Naive B cell (primary cell): Measurements from ENCODE around the gene TDRD9. TPM values are rescaled to one million over a fixed set of nuclear protein-coding genes. Genes with fewer than 3 reads are reported as not detected.

ENCODE experiments used
- ATAC-seq, 2 donors: fragments of 150-1000 bp; cut with Tn5 transposase; 2 replicates each; pipeline ENCODE4 v1.10.0; 2021; ENCODE audit warnings: low read depth in 2 of 2, mild to moderate bottlenecking in 2 of 2, moderate library complexity in 2 of 2
- DNase-seq: peaks from one replicate; pipeline ENCODE4 v3.0.0; 2022
- H3K27ac Mint-ChIP-seq, 6 donors: one replicate each; pipeline ENCODE4 v1.8.0; 2020 to 2022; ENCODE audit warnings: mild to moderate bottlenecking in 6 of 6, mixed read lengths in 6 of 6, moderate library complexity in 5 of 6, inconsistent platforms in 2 of 6
- H3K27me3 Mint-ChIP-seq, 3 donors: one replicate each; pipeline ENCODE4 v1.8.0; 2021 to 2022; ENCODE audit warnings: mixed read lengths in 3 of 3, mild to moderate bottlenecking in 1 of 3
- H3K36me3 Mint-ChIP-seq, 2 donors: one replicate each; pipeline ENCODE4 v1.8.0; 2020 to 2022; ENCODE audit warnings: mixed read lengths in 2 of 2, inconsistent platforms in 1 of 2, mild to moderate bottlenecking in 1 of 2
- H3K4me1 Mint-ChIP-seq, 3 donors: one replicate each; pipeline ENCODE4 v1.8.0; 2020 to 2022; ENCODE audit warnings: mixed read lengths in 3 of 3, inconsistent platforms in 1 of 3, mild to moderate bottlenecking in 1 of 3, moderate library complexity in 1 of 3
- H3K4me3 Mint-ChIP-seq, 8 donors: one replicate each; pipeline ENCODE4 v1.8.0; 2020 to 2022; ENCODE audit warnings: mild to moderate bottlenecking in 8 of 8, mixed read lengths in 8 of 8, moderate library complexity in 8 of 8, inconsistent platforms in 2 of 8
- H3K9me3 Mint-ChIP-seq, 7 donors: one replicate each; pipeline ENCODE4 v1.8.0; 2020 to 2022; ENCODE audit warnings: mixed read lengths in 7 of 7, mild to moderate bottlenecking in 5 of 7, inconsistent platforms in 2 of 7, moderate library complexity in 1 of 7
- polyA plus RNA-seq, 6 donors: library from polyadenylated mRNA; unstranded; fragments of 300-500 nt; fragmentation: Illumina TruSeq; gene quantifications; one replicate each; pipeline ENCODE4 v1.2.3, GENCODE V29; 2021; ENCODE audit warnings: low read depth in 6 of 6

Gene TDRD9
- polyA plus RNA-seq, 6 donors from 2014 or later, result 0.37 to 3.8 (median 0.85) TPM; not detected in 2

DNA sequence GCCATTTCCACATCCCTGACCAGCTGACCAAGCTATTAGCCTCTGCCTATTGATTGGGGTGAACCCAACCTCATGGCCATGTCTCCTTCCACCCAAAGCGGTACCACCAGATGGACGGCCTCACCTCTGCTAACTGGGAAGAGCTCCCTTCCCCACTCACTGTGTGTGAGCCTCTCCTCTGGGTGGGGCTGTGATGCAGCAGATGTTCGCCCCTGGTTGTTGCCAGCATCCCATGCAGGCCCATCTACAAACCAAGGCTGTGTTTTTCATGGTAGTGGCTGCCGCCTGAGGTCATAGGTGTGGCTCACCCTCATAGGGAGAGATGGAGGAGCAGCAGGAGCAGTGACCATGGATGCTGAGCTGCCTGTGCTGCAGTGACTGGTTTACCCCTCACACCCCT, 61.7 kb downstream of the TDRD9 start:
- no peaks in the 10 kb centered on the region for H3K4me1 Mint-ChIP-seq
- H3K4me3 Mint-ChIP-seq, result no peak overlapping the region
- no peak for DNase-seq
- H3K9me3 Mint-ChIP-seq, result peaks cover 16 to 52% (median 32%) of the 10 kb centered on the region in 7 donors
- H3K27me3 Mint-ChIP-seq, result peaks cover 32 to 56% (median 39%) of the 10 kb centered on the region in 3 donors
- no peak overlapping the region for H3K27ac Mint-ChIP-seq
- ATAC-seq, result no peak
- peaks cover 16 to 44% of the 10 kb centered on the region in 2 donors for H3K36me3 Mint-ChIP-seq

DNA sequence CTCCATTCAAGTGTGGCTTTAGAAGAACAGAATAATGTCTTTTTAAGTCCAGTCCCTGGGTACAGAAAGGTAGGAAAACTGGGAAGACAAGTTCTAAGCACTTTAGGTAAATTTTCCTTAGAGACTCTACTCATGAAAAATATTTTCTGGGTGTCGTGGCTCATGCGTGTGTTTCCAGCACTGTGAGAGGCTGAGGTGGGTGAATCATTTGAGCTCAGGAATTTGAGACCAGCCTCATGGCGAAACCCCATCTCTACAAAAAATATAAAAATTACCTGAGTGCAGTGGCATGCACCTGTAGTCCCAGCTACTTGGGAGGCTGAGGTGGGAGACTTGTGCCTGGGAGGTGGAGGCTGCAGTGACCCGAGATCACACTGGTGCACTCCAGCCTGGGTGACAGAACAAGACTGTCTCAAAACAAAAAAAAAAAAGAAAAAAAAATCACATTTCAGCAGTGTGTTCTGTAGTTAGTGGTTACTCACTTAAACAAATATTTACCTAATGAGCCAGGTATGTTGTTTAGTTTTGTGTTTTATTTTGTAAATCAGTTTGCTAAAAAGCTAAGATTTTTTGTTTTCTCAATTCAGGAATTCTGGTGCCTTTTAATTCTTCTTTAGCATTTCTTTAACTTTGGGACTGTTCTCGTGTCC, 66.4 kb downstream of the TDRD9 start:
- Mint-ChIP-seq H3K27me3 (peaks cover 16 to 22% (median 21%) of the 10 kb centered on the region in 3 donors), H3K9me3 (peaks cover 3 to 10% (median 8%) of the 10 kb centered on the region in 7 donors), H3K4me3 (no peak overlapping the region), H3K4me1 (no peaks in the 10 kb centered on the region), H3K36me3 (peaks cover 0 to 10% of the 10 kb centered on the region in 2 donors), H3K27ac (no peak overlapping the region)
- ATAC-seq, result no peak
- DNase-seq, result no peak

DNA sequence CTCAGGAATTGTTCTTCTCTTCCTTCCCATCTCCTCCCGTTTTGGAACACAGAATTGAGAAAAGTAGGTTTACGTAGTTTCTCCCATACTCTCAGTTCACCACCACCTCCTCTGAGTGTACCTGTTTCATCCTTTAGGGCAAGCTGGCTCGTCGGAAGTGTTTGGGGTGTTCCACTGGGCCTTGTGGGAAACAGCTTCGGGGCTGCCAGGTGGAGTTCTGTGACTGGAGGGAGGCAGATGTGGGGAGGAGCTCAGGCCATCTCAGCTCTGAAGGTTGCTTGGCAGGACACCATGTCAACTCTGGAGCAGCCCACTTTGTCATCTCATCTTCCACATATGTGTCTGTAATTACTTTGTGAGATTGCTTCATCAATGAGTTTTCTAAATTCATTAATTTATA, 67.6 kb downstream of the TDRD9 start:
- Mint-ChIP-seq H3K4me3 (no peak overlapping the region), H3K36me3 (no peaks in the 10 kb centered on the region), H3K4me1 (no peaks in the 10 kb centered on the region), H3K27me3 (peaks cover 7 to 11% (median 9%) of the 10 kb centered on the region in 3 donors), H3K27ac (no peak overlapping the region), H3K9me3 (no peaks in the 10 kb centered on the region)
- DNase-seq (no peak), ATAC-seq (no peak)

DNA sequence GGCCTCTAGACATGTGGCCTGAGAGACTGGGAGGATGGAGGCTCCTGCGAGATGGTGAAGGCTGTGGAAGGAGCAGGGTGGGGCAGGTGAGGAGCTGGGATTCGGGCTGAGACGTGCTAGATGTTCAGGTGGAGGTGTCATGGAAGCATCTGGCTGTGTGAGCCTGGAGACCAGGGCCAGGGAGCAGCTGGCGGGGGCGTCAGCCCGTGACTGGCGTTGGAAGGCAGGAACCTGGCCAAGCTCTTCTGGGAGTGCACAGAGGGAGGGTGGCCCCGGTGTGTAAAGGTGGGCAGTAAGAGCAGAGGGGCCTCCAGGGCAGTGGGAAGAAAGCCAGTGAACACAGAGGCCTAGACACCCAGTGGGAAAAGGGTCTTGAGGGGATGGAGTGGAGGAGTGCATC, 69.1 kb downstream of the TDRD9 start:
- Mint-ChIP-seq H3K36me3 (no peaks in the 10 kb centered on the region), H3K4me3 (no peak overlapping the region), H3K4me1 (no peaks in the 10 kb centered on the region), H3K9me3 (no peaks in the 10 kb centered on the region), H3K27ac (no peak overlapping the region), H3K27me3 (peaks cover 5 to 9% (median 7%) of the 10 kb centered on the region in 3 donors)
- ATAC-seq (no peak), DNase-seq (no peak)

DNA sequence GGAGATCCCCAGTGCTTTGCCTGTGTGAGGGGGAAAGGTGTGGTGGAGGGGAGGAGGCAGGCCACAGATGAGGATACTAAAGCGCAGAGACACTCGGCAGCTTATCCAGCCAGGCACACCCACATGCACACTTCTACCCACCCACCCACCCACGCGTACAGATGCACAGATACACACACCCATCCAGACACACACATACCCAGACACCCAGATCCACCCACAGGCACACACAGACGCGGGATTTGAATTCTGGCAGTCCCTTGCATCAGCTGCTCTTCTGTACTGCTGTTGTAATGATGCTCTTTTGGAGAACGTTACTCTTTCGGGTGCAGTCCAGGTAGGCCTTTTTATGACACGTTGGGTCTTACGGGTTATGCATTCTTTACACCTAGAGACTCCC, 69.8 kb downstream of the TDRD9 start:
- Mint-ChIP-seq H3K27me3 (peaks cover 5 to 9% (median 7%) of the 10 kb centered on the region in 3 donors), H3K27ac (no peak overlapping the region), H3K36me3 (no peaks in the 10 kb centered on the region), H3K4me1 (no peaks in the 10 kb centered on the region), H3K9me3 (no peaks in the 10 kb centered on the region), H3K4me3 (no peak overlapping the region)
- ATAC-seq (no peak), DNase-seq (no peak)

DNA sequence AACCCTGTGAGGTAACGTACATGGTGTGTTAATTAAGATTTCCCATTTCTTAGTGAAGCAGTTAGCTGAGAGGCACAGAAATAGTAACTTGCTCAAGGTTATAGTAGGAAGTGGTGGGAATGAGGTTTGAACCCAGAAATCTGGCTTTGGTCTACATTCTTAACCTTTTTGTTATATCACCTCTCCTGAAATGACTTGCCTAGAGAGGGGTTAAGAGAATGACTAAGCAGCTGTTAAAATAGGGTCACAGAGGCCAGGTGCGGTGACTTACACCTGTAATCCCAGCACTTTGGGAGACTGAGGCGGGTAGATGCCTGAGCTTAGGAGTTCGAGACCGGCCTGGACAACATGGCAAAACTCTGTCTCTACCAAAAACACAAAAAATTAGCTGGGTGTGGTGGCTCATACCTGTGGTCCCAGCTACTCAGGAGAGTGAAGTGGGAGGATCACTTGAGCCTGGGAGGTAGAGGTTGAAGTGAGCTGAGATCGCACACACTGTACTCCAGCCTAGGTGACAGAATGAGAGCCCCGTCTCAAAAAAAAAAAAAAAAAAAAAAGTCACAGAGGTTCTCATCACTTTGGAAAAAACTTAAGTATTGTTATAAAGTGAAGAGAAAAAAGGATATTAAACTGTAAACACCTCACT, 71.7 kb downstream of the TDRD9 start:
- no peaks in the 10 kb centered on the region for H3K36me3 Mint-ChIP-seq
- H3K4me3 Mint-ChIP-seq, result no peak overlapping the region
- no peak for DNase-seq
- H3K4me1 Mint-ChIP-seq, result no peaks in the 10 kb centered on the region
- no peak for ATAC-seq
- peaks cover 0 to 5% (median 4%) of the 10 kb centered on the region in 3 donors for H3K27me3 Mint-ChIP-seq
- H3K27ac Mint-ChIP-seq, result no peak overlapping the region
- H3K9me3 Mint-ChIP-seq, result no peaks in the 10 kb centered on the region

DNA sequence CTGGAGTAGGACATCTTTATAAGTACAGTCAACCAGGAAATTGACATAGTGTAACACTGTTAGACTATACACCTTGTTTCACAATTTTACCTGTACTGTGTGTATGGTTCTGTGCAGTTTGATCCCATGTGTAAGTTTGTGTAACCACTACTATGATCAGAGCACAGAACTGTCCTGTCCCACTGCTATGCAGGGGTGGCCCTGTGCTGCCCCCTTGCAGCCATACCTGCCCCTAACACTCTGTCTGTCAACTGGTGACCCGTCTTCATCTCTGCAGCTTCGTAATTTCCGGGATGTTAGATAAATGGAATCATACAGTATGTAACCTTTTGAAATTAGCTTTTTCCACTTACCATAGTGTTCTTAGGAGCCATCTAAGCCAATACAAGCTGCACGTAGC, 72.7 kb downstream of the TDRD9 start:
- ATAC-seq, result no peak

DNA sequence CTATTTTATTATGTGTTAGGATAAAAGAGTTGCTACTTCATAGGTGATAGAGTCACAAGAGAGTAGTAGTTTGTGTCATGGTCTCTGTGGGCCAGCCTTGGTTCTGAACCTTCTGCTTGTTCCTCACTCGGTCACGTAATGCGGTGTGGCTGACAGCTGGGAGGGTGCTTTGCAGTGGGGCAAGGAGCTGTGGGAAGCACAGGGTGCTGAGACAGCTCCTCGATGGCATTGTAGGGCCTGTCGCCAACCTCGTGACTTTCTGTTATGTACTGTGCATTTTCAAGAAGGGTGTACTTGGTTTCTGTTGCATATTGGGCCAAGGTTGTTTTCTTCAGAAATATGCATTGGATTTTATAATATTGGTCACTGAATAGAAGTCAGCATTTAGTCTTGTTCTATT, 75.4 kb downstream of the TDRD9 start:
- H3K9me3 Mint-ChIP-seq, result no peaks in the 10 kb centered on the region
- peaks cover 0 to 22% (median 14%) of the 10 kb centered on the region in 3 donors for H3K27me3 Mint-ChIP-seq
- H3K36me3 Mint-ChIP-seq, result no peaks in the 10 kb centered on the region
- H3K4me3 Mint-ChIP-seq, result no peak overlapping the region
- H3K4me1 Mint-ChIP-seq, result no peaks in the 10 kb centered on the region
- ATAC-seq (no peak), DNase-seq (no peak)
- H3K27ac Mint-ChIP-seq, result no peak overlapping the region

More for the DNA sequence above, 72.7 kb downstream of the TDRD9 start:
- peaks cover 0 to 14% (median 13%) of the 10 kb centered on the region in 3 donors for H3K27me3 Mint-ChIP-seq
- H3K9me3 Mint-ChIP-seq, result no peaks in the 10 kb centered on the region
- peak; percentile 2 for DNase-seq
- no peak overlapping the region for H3K27ac Mint-ChIP-seq
- no peaks in the 10 kb centered on the region for H3K4me1 Mint-ChIP-seq
- H3K36me3 Mint-ChIP-seq, result no peaks in the 10 kb centered on the region
- no peak overlapping the region for H3K4me3 Mint-ChIP-seq

DNA sequence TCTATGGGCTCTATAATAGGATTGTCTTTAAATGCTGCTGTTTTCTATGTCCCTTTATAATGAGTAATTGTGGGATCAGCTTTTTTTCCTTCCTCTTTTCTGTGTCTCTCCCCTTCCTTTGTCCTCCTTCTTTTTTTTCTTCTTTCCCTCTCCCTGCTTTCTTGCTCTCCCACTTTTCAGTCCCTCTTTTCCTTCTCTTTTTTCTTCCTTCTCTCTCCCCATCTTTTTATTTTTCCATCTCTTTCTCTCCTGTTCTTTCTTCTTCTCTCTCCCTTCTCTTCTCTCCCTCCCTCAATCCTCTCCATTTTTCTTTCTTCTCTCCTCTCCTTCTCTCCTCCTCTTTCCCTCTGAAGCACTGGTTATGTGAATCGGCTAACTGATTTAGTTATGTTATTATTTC, 76.6 kb downstream of the TDRD9 start:
- H3K4me3 Mint-ChIP-seq, result no peak overlapping the region
- no peaks in the 10 kb centered on the region for H3K36me3 Mint-ChIP-seq
- no peak overlapping the region for H3K27ac Mint-ChIP-seq
- ATAC-seq (no peak), DNase-seq (no peak)
- H3K9me3 Mint-ChIP-seq, result no peaks in the 10 kb centered on the region
- H3K27me3 Mint-ChIP-seq, result peaks cover 0 to 22% (median 14%) of the 10 kb centered on the region in 3 donors
- no peaks in the 10 kb centered on the region for H3K4me1 Mint-ChIP-seq

DNA sequence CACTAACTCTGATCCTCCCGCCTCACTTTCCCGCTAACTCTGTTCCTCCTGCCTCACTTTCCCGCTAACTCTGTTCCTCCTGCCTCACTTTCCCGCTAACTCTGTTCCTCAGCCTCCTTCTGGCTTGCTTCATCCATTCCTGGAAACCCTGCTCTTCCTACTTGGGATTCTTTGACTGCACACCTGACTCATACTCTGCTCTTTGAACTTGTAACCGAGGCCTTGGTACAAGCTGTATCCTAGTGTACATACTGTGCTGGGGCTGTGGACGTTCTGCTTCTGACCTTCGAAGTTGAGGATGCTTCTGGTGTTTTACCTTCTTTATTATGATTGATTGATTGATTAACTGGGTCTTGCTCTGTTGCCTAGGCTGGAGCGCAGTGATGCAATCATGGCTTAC, 77.2 kb downstream of the TDRD9 start:
- Mint-ChIP-seq H3K4me1 (no peaks in the 10 kb centered on the region), H3K27ac (no peak overlapping the region), H3K36me3 (no peaks in the 10 kb centered on the region), H3K27me3 (peaks cover 0 to 22% (median 14%) of the 10 kb centered on the region in 3 donors), H3K4me3 (no peak overlapping the region), H3K9me3 (no peaks in the 10 kb centered on the region)
- DNase-seq (no peak), ATAC-seq (no peak)

DNA sequence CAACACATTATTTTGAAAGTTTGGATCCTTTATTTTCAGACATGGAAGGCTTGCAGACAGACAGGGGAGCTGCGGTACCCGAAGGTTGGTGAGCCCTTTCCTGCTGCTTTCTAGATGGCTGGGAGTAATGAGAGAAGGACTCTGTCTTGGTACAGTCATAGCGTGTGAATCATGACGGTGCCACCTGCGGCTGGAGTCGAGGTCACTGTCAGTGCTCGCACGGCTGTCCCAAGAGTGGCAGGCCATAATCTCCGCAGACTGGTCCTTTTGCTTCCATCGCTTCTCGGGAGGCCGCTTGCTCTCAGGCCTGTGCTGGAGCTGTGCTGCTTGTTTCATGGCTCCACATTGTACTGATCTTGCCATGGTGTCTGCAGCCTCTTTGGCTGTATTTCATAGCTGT, 78.9 kb downstream of the TDRD9 start:
- no peaks in the 10 kb centered on the region for H3K9me3 Mint-ChIP-seq
- ATAC-seq (no peak), DNase-seq (no peak)
- H3K27me3 Mint-ChIP-seq, result peaks cover 3 to 25% (median 14%) of the 10 kb centered on the region in 3 donors
- peak overlapping the region in 1 of 6 donors; percentile 52 for H3K27ac Mint-ChIP-seq
- no peak overlapping the region for H3K4me3 Mint-ChIP-seq
- no peaks in the 10 kb centered on the region for H3K4me1 Mint-ChIP-seq
- H3K36me3 Mint-ChIP-seq, result no peaks in the 10 kb centered on the region

DNA sequence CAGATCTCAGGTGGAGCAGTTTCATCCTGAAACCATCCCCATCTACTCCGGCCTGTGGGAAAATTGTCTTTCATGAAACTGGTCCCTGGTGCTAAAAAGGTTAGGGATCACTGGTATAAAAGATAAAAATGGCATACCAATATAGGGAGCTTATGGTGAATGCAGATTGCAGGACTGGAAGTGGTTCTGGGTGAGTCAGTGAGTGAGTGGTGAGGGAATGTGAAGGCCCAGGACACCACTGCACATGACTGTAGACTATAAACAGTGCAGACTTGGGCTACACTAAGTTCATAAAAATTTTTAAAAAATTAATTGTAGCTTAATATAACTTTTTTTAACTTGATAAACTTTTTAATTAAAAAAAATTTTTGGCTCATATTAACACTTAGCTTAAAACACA, 81.0 kb downstream of the TDRD9 start:
- peaks cover 0 to 1% (median 0%) of the 10 kb centered on the region in 7 donors for H3K9me3 Mint-ChIP-seq
- no peak overlapping the region for H3K27ac Mint-ChIP-seq
- no peaks in the 10 kb centered on the region for H3K36me3 Mint-ChIP-seq
- ATAC-seq (no peak), DNase-seq (no peak)
- H3K4me1 Mint-ChIP-seq, result no peaks in the 10 kb centered on the region
- peaks cover 3 to 33% (median 14%) of the 10 kb centered on the region in 3 donors for H3K27me3 Mint-ChIP-seq
- H3K4me3 Mint-ChIP-seq, result no peak overlapping the region

DNA sequence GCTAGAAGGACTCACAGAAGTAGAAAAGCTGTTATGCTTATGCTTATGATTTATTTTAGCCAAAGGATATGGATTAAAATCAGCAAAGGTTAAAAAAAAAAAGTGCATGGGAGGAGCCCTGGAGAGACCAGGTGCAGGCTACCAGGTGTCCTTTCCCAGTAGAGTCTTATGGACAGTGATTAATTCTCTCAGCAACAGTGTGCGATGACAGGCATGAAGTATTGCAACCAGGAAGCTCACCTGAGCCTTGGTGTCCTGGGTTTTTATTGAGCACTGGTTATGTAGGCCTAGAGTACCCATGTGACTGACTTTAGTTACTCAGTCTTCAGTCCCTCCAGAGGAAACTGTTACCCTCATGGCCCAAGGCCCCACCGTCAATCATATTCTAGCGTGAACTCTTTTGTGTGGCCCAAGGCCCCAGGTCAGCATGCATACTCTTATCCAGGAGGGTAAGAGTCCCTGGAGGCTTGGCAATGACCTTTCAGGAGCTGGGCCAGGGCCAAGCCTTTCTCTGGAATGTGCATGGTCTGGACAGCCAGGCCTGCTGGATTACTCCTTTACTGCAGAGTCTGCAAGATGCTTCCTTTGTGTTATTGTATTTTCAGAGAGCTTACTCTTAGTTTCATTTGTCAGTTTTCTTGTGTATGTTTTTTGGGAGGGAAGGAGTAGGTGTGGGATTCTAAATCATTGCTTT, 83.7 kb downstream of the TDRD9 start:
- Mint-ChIP-seq H3K9me3 (peaks cover 0 to 2% (median 0%) of the 10 kb centered on the region in 7 donors), H3K27ac (no peak overlapping the region), H3K27me3 (peaks cover 10 to 26% (median 12%) of the 10 kb centered on the region in 3 donors), H3K4me3 (no peak overlapping the region), H3K4me1 (no peaks in the 10 kb centered on the region), H3K36me3 (no peaks in the 10 kb centered on the region)
- no peak for ATAC-seq
- no peak for DNase-seq

DNA sequence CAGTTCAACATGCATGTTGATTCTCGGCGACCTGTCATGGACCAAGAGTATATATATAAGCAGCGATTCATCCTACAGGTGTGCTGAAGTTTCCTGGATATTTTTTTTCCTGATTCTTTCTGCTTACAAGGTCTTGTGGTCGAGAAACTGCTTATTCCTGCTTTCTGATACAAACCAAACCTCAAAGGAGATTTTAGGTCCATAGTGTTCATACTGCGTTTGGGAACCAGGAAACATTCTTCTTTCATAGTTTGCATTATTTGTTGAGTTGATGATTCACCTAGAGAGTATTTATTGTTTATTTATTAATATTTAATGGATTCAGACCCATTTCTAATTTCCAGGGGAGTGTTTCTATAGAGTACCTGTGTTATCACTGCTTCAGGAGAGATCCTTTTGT, 86.5 kb downstream of the TDRD9 start:
- peaks cover 0 to 2% (median 0%) of the 10 kb centered on the region in 7 donors for H3K9me3 Mint-ChIP-seq
- no peaks in the 10 kb centered on the region for H3K4me1 Mint-ChIP-seq
- no peaks in the 10 kb centered on the region for H3K36me3 Mint-ChIP-seq
- H3K27ac Mint-ChIP-seq, result peak overlapping the region in 1 of 6 donors; percentile 36
- DNase-seq (no peak), ATAC-seq (no peak)
- H3K4me3 Mint-ChIP-seq, result no peak overlapping the region
- H3K27me3 Mint-ChIP-seq, result peaks cover 13 to 28% (median 20%) of the 10 kb centered on the region in 3 donors
